Measurements from ENCODE around the gene METTL1. TPM values are rescaled to one million over a fixed set of nuclear protein-coding genes. Genes with fewer than 3 reads are reported as not detected.

The METTL1 gene
- total and polyA plus RNA-seq, 9 of the 15 experiments (the other 6 are each of a cell fraction or from before 2014, with no cell fraction given): 12.6 to 65.9 (median 39.2) TPM

DNA sequence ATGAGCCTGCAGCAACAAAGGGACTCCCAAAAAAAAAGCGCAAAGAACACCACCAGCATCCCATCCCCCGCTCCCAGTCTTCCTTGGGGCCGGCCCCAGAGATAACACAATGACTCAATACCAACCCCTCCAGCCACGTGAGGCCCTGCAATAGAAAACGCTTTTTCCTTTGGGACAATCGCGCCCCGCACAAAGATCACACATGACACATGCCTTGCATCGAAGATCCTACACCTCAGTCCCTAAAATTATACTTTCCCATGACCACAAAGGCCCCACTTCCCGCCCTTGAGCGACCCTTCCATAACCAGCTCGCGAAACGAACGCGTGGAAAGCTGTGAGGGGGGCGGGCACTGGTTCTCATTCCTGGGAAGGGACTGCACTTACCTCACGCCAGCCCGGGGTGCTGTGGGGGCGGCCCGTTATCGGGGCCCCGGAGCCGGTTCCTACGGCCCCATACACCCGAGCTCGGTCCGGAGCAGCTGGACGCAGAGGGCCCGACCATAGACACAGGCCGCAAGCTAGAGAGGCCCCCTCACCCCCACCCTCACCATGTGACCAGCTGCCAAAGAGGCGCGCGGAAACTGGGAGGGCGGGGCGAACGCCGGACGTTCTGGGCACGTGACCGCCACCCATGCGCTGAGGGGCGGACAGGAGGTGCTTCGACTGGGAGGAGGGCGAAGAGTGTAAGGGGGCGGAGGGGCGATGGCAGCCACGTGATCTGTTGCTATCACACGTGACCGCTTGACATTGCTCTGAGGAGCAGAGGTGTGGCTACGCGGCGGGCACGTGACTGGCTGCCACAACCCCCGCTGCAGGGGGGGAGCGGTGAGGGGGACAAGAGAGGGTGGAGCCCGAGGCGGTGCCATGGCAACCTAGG lies 19.9 kb downstream of the METTL1 start, which contains the start of gene CDK4 (continued):
- TF ChIP-seq, protein P1, sequence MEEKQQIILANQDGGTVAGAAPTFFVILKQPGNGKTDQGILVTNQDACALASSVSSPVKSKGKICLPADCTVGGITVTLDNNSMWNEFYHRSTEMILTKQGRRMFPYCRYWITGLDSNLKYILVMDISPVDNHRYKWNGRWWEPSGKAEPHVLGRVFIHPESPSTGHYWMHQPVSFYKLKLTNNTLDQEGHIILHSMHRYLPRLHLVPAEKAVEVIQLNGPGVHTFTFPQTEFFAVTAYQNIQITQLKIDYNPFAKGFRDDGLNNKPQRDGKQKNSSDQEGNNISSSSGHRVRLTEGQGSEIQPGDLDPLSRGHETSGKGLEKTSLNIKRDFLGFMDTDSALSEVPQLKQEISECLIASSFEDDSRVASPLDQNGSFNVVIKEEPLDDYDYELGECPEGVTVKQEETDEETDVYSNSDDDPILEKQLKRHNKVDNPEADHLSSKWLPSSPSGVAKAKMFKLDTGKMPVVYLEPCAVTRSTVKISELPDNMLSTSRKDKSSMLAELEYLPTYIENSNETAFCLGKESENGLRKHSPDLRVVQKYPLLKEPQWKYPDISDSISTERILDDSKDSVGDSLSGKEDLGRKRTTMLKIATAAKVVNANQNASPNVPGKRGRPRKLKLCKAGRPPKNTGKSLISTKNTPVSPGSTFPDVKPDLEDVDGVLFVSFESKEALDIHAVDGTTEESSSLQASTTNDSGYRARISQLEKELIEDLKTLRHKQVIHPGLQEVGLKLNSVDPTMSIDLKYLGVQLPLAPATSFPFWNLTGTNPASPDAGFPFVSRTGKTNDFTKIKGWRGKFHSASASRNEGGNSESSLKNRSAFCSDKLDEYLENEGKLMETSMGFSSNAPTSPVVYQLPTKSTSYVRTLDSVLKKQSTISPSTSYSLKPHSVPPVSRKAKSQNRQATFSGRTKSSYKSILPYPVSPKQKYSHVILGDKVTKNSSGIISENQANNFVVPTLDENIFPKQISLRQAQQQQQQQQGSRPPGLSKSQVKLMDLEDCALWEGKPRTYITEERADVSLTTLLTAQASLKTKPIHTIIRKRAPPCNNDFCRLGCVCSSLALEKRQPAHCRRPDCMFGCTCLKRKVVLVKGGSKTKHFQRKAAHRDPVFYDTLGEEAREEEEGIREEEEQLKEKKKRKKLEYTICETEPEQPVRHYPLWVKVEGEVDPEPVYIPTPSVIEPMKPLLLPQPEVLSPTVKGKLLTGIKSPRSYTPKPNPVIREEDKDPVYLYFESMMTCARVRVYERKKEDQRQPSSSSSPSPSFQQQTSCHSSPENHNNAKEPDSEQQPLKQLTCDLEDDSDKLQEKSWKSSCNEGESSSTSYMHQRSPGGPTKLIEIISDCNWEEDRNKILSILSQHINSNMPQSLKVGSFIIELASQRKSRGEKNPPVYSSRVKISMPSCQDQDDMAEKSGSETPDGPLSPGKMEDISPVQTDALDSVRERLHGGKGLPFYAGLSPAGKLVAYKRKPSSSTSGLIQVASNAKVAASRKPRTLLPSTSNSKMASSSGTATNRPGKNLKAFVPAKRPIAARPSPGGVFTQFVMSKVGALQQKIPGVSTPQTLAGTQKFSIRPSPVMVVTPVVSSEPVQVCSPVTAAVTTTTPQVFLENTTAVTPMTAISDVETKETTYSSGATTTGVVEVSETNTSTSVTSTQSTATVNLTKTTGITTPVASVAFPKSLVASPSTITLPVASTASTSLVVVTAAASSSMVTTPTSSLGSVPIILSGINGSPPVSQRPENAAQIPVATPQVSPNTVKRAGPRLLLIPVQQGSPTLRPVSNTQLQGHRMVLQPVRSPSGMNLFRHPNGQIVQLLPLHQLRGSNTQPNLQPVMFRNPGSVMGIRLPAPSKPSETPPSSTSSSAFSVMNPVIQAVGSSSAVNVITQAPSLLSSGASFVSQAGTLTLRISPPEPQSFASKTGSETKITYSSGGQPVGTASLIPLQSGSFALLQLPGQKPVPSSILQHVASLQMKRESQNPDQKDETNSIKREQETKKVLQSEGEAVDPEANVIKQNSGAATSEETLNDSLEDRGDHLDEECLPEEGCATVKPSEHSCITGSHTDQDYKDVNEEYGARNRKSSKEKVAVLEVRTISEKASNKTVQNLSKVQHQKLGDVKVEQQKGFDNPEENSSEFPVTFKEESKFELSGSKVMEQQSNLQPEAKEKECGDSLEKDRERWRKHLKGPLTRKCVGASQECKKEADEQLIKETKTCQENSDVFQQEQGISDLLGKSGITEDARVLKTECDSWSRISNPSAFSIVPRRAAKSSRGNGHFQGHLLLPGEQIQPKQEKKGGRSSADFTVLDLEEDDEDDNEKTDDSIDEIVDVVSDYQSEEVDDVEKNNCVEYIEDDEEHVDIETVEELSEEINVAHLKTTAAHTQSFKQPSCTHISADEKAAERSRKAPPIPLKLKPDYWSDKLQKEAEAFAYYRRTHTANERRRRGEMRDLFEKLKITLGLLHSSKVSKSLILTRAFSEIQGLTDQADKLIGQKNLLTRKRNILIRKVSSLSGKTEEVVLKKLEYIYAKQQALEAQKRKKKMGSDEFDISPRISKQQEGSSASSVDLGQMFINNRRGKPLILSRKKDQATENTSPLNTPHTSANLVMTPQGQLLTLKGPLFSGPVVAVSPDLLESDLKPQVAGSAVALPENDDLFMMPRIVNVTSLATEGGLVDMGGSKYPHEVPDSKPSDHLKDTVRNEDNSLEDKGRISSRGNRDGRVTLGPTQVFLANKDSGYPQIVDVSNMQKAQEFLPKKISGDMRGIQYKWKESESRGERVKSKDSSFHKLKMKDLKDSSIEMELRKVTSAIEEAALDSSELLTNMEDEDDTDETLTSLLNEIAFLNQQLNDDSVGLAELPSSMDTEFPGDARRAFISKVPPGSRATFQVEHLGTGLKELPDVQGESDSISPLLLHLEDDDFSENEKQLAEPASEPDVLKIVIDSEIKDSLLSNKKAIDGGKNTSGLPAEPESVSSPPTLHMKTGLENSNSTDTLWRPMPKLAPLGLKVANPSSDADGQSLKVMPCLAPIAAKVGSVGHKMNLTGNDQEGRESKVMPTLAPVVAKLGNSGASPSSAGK (IDR thresholded peaks at IDR 0.05): peak; percentile 96
- no peak for TF ChIP-seq ZNF324 (CRISPR knock-in tag; IDR thresholded peaks at IDR 0.05)
- peak; percentile 76 for TF ChIP-seq FIP1L1 (IDR thresholded peaks at IDR 0.05; ENCODE audit: low read depth, low read length, poor library complexity, severe bottlenecking)
- peak; percentile 66; the same call in 1 of the 2 replicates for TF ChIP-seq EHMT2 (IDR thresholded peaks at IDR 0.05)
- TF ChIP-seq ZNF77 (CRISPR knock-in tag; IDR thresholded peaks at IDR 0.05): no peak
- peak; percentile 14 for TF ChIP-seq POU5F1 (IDR thresholded peaks at IDR 0.05; ENCODE audit: borderline replicate concordance, low read depth, low read length, partially characterized antibody)
- TF ChIP-seq U2AF1 (optimal IDR thresholded peaks at IDR 0.05; ENCODE audit: low read depth, low read length): no peak
- no peak for TF ChIP-seq MYBL2 (IDR thresholded peaks at IDR 0.05; ENCODE audit: low read depth)
- no peak for TF ChIP-seq MYBL2 (CRISPR knock-in tag; IDR thresholded peaks at IDR 0.05; ENCODE audit: borderline replicate concordance)
- TF ChIP-seq, protein P2, sequence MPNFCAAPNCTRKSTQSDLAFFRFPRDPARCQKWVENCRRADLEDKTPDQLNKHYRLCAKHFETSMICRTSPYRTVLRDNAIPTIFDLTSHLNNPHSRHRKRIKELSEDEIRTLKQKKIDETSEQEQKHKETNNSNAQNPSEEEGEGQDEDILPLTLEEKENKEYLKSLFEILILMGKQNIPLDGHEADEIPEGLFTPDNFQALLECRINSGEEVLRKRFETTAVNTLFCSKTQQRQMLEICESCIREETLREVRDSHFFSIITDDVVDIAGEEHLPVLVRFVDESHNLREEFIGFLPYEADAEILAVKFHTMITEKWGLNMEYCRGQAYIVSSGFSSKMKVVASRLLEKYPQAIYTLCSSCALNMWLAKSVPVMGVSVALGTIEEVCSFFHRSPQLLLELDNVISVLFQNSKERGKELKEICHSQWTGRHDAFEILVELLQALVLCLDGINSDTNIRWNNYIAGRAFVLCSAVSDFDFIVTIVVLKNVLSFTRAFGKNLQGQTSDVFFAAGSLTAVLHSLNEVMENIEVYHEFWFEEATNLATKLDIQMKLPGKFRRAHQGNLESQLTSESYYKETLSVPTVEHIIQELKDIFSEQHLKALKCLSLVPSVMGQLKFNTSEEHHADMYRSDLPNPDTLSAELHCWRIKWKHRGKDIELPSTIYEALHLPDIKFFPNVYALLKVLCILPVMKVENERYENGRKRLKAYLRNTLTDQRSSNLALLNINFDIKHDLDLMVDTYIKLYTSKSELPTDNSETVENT (CRISPR knock-in tag; IDR thresholded peaks at IDR 0.05): peak; percentile 68; the same call in 1 of the 2 replicates
- TF ChIP-seq ARID2 (IDR thresholded peaks at IDR 0.05): no peak

Data from K562 (cell line).